ENCODE measurements around the gene CHST15.

Gene CHST15

GRCh38 chr10:124008187-124008586 lies 85.2 kb downstream of the CHST15 start:
- peaks cover under 1% of the 10 kb centered on the region; the same call in 1 of the 2 replicates for H3K9me3 ChIP-seq (ENCODE audit: insufficient read depth, low read depth, low read length)
- no peaks in the 10 kb centered on the region; the same call in 1 of the 2 replicates for H3K4me1 ChIP-seq (ENCODE audit: insufficient read depth, low read length)
- peaks cover 22% of the 10 kb centered on the region for H3K36me3 ChIP-seq (ENCODE audit: insufficient read depth, low read depth, low read length)
- no peaks in the 10 kb centered on the region for H3K27me3 ChIP-seq (ENCODE audit: insufficient read depth, low read length)
- no peak overlapping the region for H3K4me3 ChIP-seq (ENCODE audit: low read length)
- H3K27ac ChIP-seq (ENCODE audit: low read length): no peak overlapping the region
- no peak overlapping the region for H3K9ac ChIP-seq (ENCODE audit: low read depth, low read length)

DNA sequence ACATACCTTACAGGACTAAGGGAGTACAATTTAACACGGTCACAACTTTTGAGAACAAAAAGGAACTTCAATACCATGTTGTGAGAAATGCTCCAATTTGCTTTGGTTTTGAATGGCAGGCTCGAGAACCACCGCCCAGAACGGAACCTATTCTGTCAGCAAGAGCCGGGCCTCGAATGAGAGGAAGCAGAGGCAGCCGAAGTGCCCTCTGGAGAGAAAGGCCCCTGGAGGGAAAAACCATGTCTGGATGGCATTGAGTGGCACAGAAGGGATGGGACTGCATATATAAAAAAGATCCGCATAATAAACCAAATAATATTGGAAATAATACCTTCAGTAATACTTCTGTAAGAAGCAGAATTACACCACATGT lies 85.6 kb downstream of the CHST15 start:
- Histone ChIP-seq H3K4me3 (ENCODE audit: low read length) (no peak overlapping the region), H3K9ac (ENCODE audit: low read depth, low read length) (no peak overlapping the region), H3K36me3 (ENCODE audit: insufficient read depth, low read depth, low read length) (peaks cover 22% of the 10 kb centered on the region)

GRCh38 chr10:124007102-124007772 lies 86.2 kb downstream of the CHST15 start:
- Histone ChIP-seq H3K9me3 (ENCODE audit: insufficient read depth, low read depth, low read length) (no peaks in the 10 kb centered on the region), H3K4me3 (ENCODE audit: low read length) (no peak overlapping the region), H3K9ac (ENCODE audit: low read depth, low read length) (no peak overlapping the region), H3K27ac (ENCODE audit: low read length) (no peak overlapping the region), H3K27me3 (ENCODE audit: insufficient read depth, low read length) (no peaks in the 10 kb centered on the region), H3K4me1 (ENCODE audit: insufficient read depth, low read length) (no peaks in the 10 kb centered on the region; the same call in 1 of the 2 replicates), H3K36me3 (ENCODE audit: insufficient read depth, low read depth, low read length) (peaks cover 22% of the 10 kb centered on the region)

More for the DNA sequence above, 85.6 kb downstream of the CHST15 start:
- Histone ChIP-seq H3K27me3 (ENCODE audit: insufficient read depth, low read length) (no peaks in the 10 kb centered on the region), H3K4me1 (ENCODE audit: insufficient read depth, low read length) (no peaks in the 10 kb centered on the region; the same call in 1 of the 2 replicates), H3K9me3 (ENCODE audit: insufficient read depth, low read depth, low read length) (no peaks in the 10 kb centered on the region), H3K27ac (ENCODE audit: low read length) (no peak overlapping the region)

- no peaks in the 10 kb centered on the region for H3K27me3 ChIP-seq (ENCODE audit: insufficient read depth, low read length)
- no peaks in the 10 kb centered on the region for H3K9me3 ChIP-seq (ENCODE audit: insufficient read depth, low read depth, low read length)
- H3K27ac ChIP-seq (ENCODE audit: low read length): no peak overlapping the region
- no peak overlapping the region for H3K4me3 ChIP-seq (ENCODE audit: low read length)
- no peaks in the 10 kb centered on the region; the same call in 1 of the 2 replicates for H3K4me1 ChIP-seq (ENCODE audit: insufficient read depth, low read length)
- peaks cover 22% of the 10 kb centered on the region for H3K36me3 ChIP-seq (ENCODE audit: insufficient read depth, low read depth, low read length)
- no peak overlapping the region for H3K9ac ChIP-seq (ENCODE audit: low read depth, low read length)
Measured at GRCh38 chr10:124006526-124006925, 86.9 kb downstream of the CHST15 start.

DNA sequence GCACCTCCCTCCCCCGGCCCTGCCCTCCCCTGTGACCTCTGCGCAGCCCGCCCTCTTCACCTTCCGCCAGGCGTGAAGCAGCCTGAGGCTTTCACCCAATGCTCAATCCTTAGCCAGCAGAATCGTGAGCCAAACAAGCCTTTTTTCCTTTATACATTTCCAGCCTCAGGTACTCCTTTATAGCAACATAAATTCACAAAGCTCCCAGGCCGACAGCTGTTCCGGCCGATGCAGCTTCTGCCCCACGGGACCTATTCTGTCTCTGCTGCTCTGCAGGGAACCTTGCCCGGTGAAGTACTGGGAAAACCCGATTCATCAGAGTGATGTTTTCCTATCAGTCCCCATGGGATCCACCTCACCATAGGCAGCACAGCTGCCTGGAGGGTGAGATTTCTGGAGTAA lies 87.4 kb downstream of the CHST15 start:
- no peaks in the 10 kb centered on the region for H3K27me3 ChIP-seq (ENCODE audit: insufficient read depth, low read length)
- no peak overlapping the region for H3K27ac ChIP-seq (ENCODE audit: low read length)
- H3K4me1 ChIP-seq (ENCODE audit: insufficient read depth, low read length): no peaks in the 10 kb centered on the region; the same call in 1 of the 2 replicates
- H3K36me3 ChIP-seq (ENCODE audit: insufficient read depth, low read depth, low read length): peaks cover 22% of the 10 kb centered on the region
- no peak overlapping the region for H3K9ac ChIP-seq (ENCODE audit: low read depth, low read length)
- H3K4me3 ChIP-seq (ENCODE audit: low read length): no peak overlapping the region
- no peaks in the 10 kb centered on the region for H3K9me3 ChIP-seq (ENCODE audit: insufficient read depth, low read depth, low read length)

- no peak overlapping the region for H3K4me3 ChIP-seq (ENCODE audit: low read length)
- H3K27me3 ChIP-seq (ENCODE audit: insufficient read depth, low read length): no peaks in the 10 kb centered on the region
- no peaks in the 10 kb centered on the region; the same call in 1 of the 2 replicates for H3K4me1 ChIP-seq (ENCODE audit: insufficient read depth, low read length)
- H3K36me3 ChIP-seq (ENCODE audit: insufficient read depth, low read depth, low read length): peaks cover 22% of the 10 kb centered on the region
- H3K9ac ChIP-seq (ENCODE audit: low read depth, low read length): no peak overlapping the region
- H3K9me3 ChIP-seq (ENCODE audit: insufficient read depth, low read depth, low read length): no peaks in the 10 kb centered on the region
- H3K27ac ChIP-seq (ENCODE audit: low read length): no peak overlapping the region
Measured at GRCh38 chr10:124005091-124005490, 88.3 kb downstream of the CHST15 start.

GRCh38 chr10:124004663-124005004 lies 88.8 kb downstream of the CHST15 start:
- Histone ChIP-seq H3K9me3 (ENCODE audit: insufficient read depth, low read depth, low read length) (no peaks in the 10 kb centered on the region), H3K4me3 (ENCODE audit: low read length) (no peak overlapping the region), H3K4me1 (ENCODE audit: insufficient read depth, low read length) (no peaks in the 10 kb centered on the region; the same call in 1 of the 2 replicates), H3K9ac (ENCODE audit: low read depth, low read length) (no peak overlapping the region), H3K27ac (ENCODE audit: low read length) (no peak overlapping the region), H3K36me3 (ENCODE audit: insufficient read depth, low read depth, low read length) (peaks cover 21% of the 10 kb centered on the region), H3K27me3 (ENCODE audit: insufficient read depth, low read length) (no peaks in the 10 kb centered on the region)

DNA sequence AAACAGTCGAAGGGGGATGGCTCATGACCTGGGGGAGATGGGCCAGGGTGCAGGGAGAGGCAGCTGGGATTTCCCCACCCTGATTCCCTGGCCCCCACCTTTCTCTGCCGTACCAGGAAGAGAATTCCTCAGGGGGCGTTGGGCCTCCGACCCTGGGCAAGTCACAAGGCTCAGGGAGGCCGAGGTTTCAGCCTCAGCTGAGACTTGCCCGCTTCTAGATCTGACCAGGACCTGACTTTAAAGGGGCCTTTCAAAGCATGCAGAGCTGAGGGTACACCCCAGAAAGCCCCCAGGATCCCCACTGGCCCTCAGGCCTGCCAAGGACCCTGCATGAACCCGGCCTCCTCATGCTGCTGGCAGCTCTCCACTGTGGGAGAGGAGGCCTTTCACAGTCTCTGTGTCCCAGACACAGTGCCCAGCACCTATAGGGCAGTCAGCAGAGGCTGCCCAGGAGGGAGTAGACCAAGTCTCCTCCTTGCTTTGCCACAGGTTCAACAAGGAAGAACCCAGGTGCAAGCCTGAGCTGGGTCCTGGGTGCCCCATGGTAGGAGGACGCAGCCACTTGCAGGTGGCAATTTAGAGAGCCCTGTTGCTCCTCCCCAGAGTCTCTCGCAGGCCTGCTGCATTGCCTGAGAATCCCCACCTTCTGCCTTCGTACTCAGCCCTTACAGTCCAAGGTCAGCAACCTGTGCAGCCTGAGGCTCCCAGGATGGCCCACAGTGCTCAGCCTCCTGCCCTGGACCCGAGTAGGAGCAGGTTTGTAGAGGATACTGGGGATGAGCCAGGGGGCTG lies 89.3 kb downstream of the CHST15 start:
- Histone ChIP-seq H3K27ac (ENCODE audit: low read length) (no peak overlapping the region), H3K4me1 (ENCODE audit: insufficient read depth, low read length) (no peaks in the 10 kb centered on the region; the same call in 1 of the 2 replicates), H3K36me3 (ENCODE audit: insufficient read depth, low read depth, low read length) (peaks cover 15% of the 10 kb centered on the region), H3K9ac (ENCODE audit: low read depth, low read length) (no peak overlapping the region), H3K4me3 (ENCODE audit: low read length) (no peak overlapping the region), H3K9me3 (ENCODE audit: insufficient read depth, low read depth, low read length) (no peaks in the 10 kb centered on the region), H3K27me3 (ENCODE audit: insufficient read depth, low read length) (no peaks in the 10 kb centered on the region)

DNA sequence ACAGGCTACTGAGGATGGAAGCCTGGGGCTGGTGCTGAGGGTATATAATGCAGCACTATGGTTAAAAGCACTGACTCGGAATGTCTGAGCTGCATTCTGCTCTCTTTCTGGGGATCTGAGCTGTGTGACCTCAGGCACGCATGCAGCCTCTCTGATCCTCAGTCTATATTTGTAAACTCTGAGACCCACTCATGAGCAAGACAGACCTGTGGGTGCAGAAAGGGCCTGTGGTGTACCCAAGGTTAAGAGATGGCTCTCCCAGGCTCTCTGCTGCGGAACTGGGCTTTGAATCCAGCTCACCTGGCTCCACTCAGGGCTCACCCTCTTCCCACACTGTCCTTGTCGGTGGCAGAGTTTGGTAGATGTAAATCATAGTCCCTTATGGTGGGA lies 89.9 kb downstream of the CHST15 start:
- Histone ChIP-seq H3K27ac (ENCODE audit: low read length) (no peak overlapping the region), H3K4me3 (ENCODE audit: low read length) (no peak overlapping the region), H3K9ac (ENCODE audit: low read depth, low read length) (no peak overlapping the region), H3K36me3 (ENCODE audit: insufficient read depth, low read depth, low read length) (peaks cover 9% of the 10 kb centered on the region; the same call in 1 of the 2 replicates), H3K27me3 (ENCODE audit: insufficient read depth, low read length) (no peaks in the 10 kb centered on the region), H3K4me1 (ENCODE audit: insufficient read depth, low read length) (no peaks in the 10 kb centered on the region; the same call in 1 of the 2 replicates), H3K9me3 (ENCODE audit: insufficient read depth, low read depth, low read length) (no peaks in the 10 kb centered on the region)

DNA sequence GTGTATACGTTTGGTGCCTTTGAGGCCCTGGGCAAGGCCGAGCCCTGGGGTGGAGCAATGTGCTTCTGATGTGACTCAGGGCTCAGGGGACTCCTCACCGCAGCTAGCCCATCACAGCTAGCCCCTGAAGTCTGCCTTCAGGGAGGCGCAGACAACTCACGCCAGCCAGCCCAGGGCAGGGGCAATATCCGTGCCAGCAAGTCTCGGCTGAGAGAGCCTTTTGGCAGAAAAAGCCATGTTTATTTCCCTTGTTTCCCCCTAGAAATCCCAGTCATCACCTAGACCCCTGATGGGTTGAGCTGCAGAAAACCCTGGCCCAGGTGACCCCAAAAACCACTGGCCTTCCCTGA lies 90.4 kb downstream of the CHST15 start:
- Histone ChIP-seq H3K27me3 (ENCODE audit: insufficient read depth, low read length) (no peaks in the 10 kb centered on the region), H3K27ac (ENCODE audit: low read length) (no peak overlapping the region), H3K36me3 (ENCODE audit: insufficient read depth, low read depth, low read length) (0 out of 2 replicates have a peak, but pooled peaks cover 8% of the 10 kb centered on the region), H3K9me3 (ENCODE audit: insufficient read depth, low read depth, low read length) (no peaks in the 10 kb centered on the region), H3K4me3 (ENCODE audit: low read length) (no peak overlapping the region), H3K4me1 (ENCODE audit: insufficient read depth, low read length) (no peaks in the 10 kb centered on the region; the same call in 1 of the 2 replicates), H3K9ac (ENCODE audit: low read depth, low read length) (no peak overlapping the region)

DNA sequence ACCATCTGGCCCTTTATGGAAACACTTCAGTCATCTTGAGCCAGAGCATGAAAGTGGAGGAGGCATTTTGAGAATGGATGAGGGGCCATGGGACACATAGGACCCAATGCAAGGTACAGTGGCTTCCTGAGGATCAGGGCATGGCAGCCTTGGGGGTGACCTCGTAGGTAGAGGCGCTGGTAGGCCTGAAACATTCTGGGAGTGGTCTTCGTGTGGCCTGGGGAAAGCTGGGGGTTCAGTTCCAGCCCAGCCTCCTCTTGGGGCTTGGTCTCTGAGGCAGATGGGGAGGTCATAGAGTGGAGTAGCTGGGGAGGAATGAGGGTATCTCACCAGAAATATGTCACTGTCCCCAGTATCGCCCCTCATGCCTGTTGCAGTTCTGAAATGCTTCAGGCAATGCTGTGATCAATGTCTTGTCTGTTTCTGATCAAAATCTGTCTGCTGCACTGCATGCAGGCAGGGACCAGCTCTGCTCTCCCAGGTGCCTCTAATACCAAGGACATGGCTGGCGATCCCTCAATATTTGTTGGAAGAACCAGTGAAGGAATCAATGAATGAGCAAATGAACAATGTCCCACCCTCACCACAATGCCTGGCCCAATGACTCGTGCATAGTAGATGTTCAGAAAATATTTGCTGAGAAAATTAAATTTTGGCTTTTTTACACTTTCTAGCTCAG lies 90.9 kb downstream of the CHST15 start:
- Histone ChIP-seq H3K9me3 (ENCODE audit: insufficient read depth, low read depth, low read length) (no peaks in the 10 kb centered on the region), H3K27ac (ENCODE audit: low read length) (no peak overlapping the region), H3K27me3 (ENCODE audit: insufficient read depth, low read length) (no peaks in the 10 kb centered on the region), H3K4me1 (ENCODE audit: insufficient read depth, low read length) (no peaks in the 10 kb centered on the region; the same call in 1 of the 2 replicates), H3K9ac (ENCODE audit: low read depth, low read length) (no peak overlapping the region), H3K4me3 (ENCODE audit: low read length) (no peak overlapping the region), H3K36me3 (ENCODE audit: insufficient read depth, low read depth, low read length) (0 out of 2 replicates have a peak, but pooled peaks cover 8% of the 10 kb centered on the region)

Data from iPS-20b (cell line).